HepG2 (cell line): ENCODE measurements around the gene TOR4A. TPM values are rescaled to one million over a fixed set of nuclear protein-coding genes. Genes with fewer than 3 reads are reported as not detected.

Experiments
- ARID5B ChIP-seq: IDR thresholded peaks from 2 replicates; pipeline ENCODE4 v1.4.0; 2020; ENCODE audit warnings: mild to moderate bottlenecking, missing genetic modification reagents
- E2F1 ChIP-seq: sonication (generic); formaldehyde crosslinking; IDR thresholded peaks from 2 replicates; pipeline ENCODE4 v1.5.0; 2020; ENCODE audit warnings: missing genetic modification reagents
- E2F2 ChIP-seq: sonication (generic); formaldehyde crosslinking; IDR thresholded peaks from 2 replicates; pipeline ENCODE4 v1.4.0; 2020; ENCODE audit warnings: missing genetic modification reagents, borderline replicate concordance
- ELF3 ChIP-seq: IDR thresholded peaks from 2 replicates; pipeline ENCODE4 v1.6.1; 2016; ENCODE audit warnings: missing genetic modification reagents, missing compliant biosample characterization
- ETV6 ChIP-seq: sonication (generic); formaldehyde crosslinking; conservative IDR thresholded peaks from 2 replicates; pipeline ENCODE4 v1.4.0; 2020; ENCODE audit warnings: missing genetic modification reagents
- GATAD1 ChIP-seq: IDR thresholded peaks from 2 replicates; pipeline ENCODE4 v1.6.1; 2016; ENCODE audit warnings: missing genetic modification reagents, missing compliant biosample characterization
- HMGXB4 ChIP-seq, 2 experiments: sonication (generic) in 1 of 2; formaldehyde crosslinking in 1 of 2; IDR thresholded peaks; 2 replicates each; pipeline versions ENCODE4 v1.4.0 to v1.6.1; 2018 to 2020; ENCODE audit warnings: missing genetic modification reagents in 2 of 2, borderline replicate concordance in 1 of 2, low read depth in 1 of 2, mild to moderate bottlenecking in 1 of 2, missing biosample characterization in 1 of 2
- MLXIP ChIP-seq: sonication (generic); formaldehyde crosslinking; IDR thresholded peaks from 2 replicates; pipeline ENCODE4 v1.9.0; 2021; ENCODE audit warnings: missing genetic modification reagents, borderline replicate concordance
- POLR2AphosphoS5 ChIP-seq: IDR thresholded peaks from 2 replicates; pipeline ENCODE4 v1.6.1; 2012; ENCODE audit warnings: low read depth, low read length
- RFX5 ChIP-seq: IDR thresholded peaks from 2 replicates; pipeline ENCODE4 v1.6.1; 2011; ENCODE audit warnings: low read depth, low read length, improper control_type of control experiment
- ZNF329 ChIP-seq: sonication (generic); formaldehyde crosslinking; IDR thresholded peaks from 2 replicates; pipeline ENCODE4 v1.9.0; 2021; ENCODE audit warnings: low read depth, mild to moderate bottlenecking, missing genetic modification reagents
- ZNF414 ChIP-seq: sonication (generic); formaldehyde crosslinking; IDR thresholded peaks from 2 replicates; pipeline ENCODE4 v1.5.0; 2020; ENCODE audit warnings: missing genetic modification reagents
- ZNF550 ChIP-seq: sonication (generic); formaldehyde crosslinking; IDR thresholded peaks from 2 replicates; pipeline ENCODE4 v1.4.0; 2020; ENCODE audit warnings: mild to moderate bottlenecking, missing genetic modification reagents, borderline replicate concordance
- ZNF580 ChIP-seq: IDR thresholded peaks from 2 replicates; pipeline ENCODE4 v1.6.1; 2016; ENCODE audit warnings: low read depth, borderline replicate concordance
- ZNF775 ChIP-seq: sonication (generic); formaldehyde crosslinking; IDR thresholded peaks from 2 replicates; pipeline ENCODE4 v1.4.0; 2020; ENCODE audit warnings: missing genetic modification reagents, mild to moderate bottlenecking, moderate library complexity, borderline replicate concordance
- polyA plus RNA-seq, 8 experiments: library from polyadenylated mRNA; depleted of rRNA in 3 of 8; stranded (reverse) in 7 of 8; unstranded in 1 of 8; fragments of >200 nt; fragmentation: Illumina TruSeq in 4 of 8; extraction: Trizol in 4 of 8; gene quantifications; 2 replicates each; pipeline versions ENCODE4 v1.2.1 to v1.2.3, GENCODE V29; 2011 to 2016; ENCODE audit warnings: low read depth in 4 of 8, missing spikeins in 1 of 8, mixed read lengths in 1 of 8; ENCODE audit not compliant: insufficient read depth in 1 of 8
- total RNA-seq, 5 experiments: library from RNA; depleted of rRNA; stranded (reverse); fragments of >200 nt; fragmentation: Illumina TruSeq; extraction: Trizol; gene quantifications; 2 replicates each; pipeline ENCODE4 v1.2.3, GENCODE V29; 2016; ENCODE audit warnings: low read depth in 1 of 5

The TOR4A gene
- total and polyA plus RNA-seq, 2 of the 13 experiments (the other 11 are each of a cell fraction or from before 2014, with no cell fraction given): 11.1 to 14.2 TPM

- TF ChIP-seq RFX5: no peak
- peak; percentile 48 for TF ChIP-seq ELF3 (CRISPR knock-in tag)
- TF ChIP-seq E2F1 (CRISPR knock-in tag): no peak
- TF ChIP-seq MLXIP: no peak
- TF ChIP-seq ETV6 (CRISPR knock-in tag): no peak
- peak; percentile 33; the same call in 1 of the 2 replicates for TF ChIP-seq ZNF775 (CRISPR knock-in tag)
- peak; percentile 73 for TF ChIP-seq GATAD1 (CRISPR knock-in tag)
- TF ChIP-seq ARID5B (CRISPR knock-in tag): peak; percentile 40; the same call in 1 of the 2 replicates
- TF ChIP-seq HMGXB4 (CRISPR knock-in tag; IDR thresholded peaks at IDR 0.05; ENCODE audit: borderline replicate concordance in 1 of 2, low read depth in 1 of 2): peak in 1 of 2 experiments; percentile 67; a peak in 2 of 4 replicates
- TF ChIP-seq ZNF414 (CRISPR knock-in tag): no peak
- TF ChIP-seq E2F2 (CRISPR knock-in tag): no peak
- peak; percentile 63; the same call in 1 of the 2 replicates for TF ChIP-seq ZNF580 (CRISPR knock-in tag)
- 0 out of 2 replicates have a peak, but pooled peaks have one; percentile 24 for TF ChIP-seq ZNF329
- TF ChIP-seq POLR2AphosphoS5: peak; percentile 25; the same call in 1 of the 2 replicates
- no peak for TF ChIP-seq ZNF550
Observed at GRCh38 chr9:137229903-137230704, 47.4 kb upstream of the TOR4A start (continued).
